Retinal pigment epithelial cell (primary cell): Measurements from ENCODE around the gene ING3.
A peak's percentile ranks its signal among the peaks of the same experiment; 100 is the strongest.

ENCODE experiments used
- DNase-seq: peaks from one replicate; pipeline ENCODE4 v3.0.0-alpha.2; 2010; ENCODE audit warnings: low read depth
- H3K4me3 ChIP-seq: 2 replicates; pipeline ENCODE4 v1.5.1; 2011; ENCODE audit warnings: mild to moderate bottlenecking, low read length, control low read depth, moderate library complexity
- CTCF ChIP-seq: conservative IDR thresholded peaks from 2 replicates; pipeline ENCODE4 v1.5.1; 2011; ENCODE audit warnings: low read depth, low read length, control low read depth, inconsistent platforms

The ING3 gene

DNA sequence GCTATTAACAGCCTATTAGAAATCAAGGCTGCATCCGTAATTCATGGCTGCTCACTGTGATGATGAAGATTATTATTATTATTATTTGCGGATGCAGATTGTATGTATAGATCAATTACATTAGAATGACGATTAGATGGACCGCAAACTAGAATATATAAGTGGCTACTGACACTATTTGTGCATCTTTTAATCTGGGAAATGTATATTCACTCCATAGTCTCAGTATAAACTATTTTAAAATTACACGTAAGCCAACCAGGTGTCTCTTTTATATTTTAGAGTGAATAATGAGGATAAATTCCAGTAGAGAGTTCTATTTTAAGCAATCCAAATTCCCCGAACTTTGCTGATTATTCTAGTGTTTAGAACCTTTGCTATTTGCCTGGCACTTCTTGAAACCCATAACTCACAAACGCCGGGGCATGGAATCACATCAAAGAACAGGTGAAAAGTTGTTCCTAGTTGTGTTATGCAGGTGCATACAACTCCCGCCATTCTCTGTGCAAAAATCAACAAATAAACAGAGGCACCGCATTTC, 509 bp upstream of the ING3 start:
- peak overlapping the region; percentile 83 for H3K4me3 ChIP-seq
- no peak for TF ChIP-seq CTCF
- DNase-seq: no peak

GRCh38 chr7:120951309-120951699, 727 bp downstream of the ING3 start:
- no peak for TF ChIP-seq CTCF
- peak overlapping the region; percentile 79 for H3K4me3 ChIP-seq
- no peak for DNase-seq

GRCh38 chr7:120951826-120952225, 1.2 kb downstream of the ING3 start:
- TF ChIP-seq CTCF: no peak
- DNase-seq: no peak
- peak overlapping the region; percentile 79 for H3K4me3 ChIP-seq

GRCh38 chr7:120955577-120956149, 5.1 kb downstream of the ING3 start:
- TF ChIP-seq CTCF: no peak
- DNase-seq: no peak
- no peak overlapping the region for H3K4me3 ChIP-seq

DNA sequence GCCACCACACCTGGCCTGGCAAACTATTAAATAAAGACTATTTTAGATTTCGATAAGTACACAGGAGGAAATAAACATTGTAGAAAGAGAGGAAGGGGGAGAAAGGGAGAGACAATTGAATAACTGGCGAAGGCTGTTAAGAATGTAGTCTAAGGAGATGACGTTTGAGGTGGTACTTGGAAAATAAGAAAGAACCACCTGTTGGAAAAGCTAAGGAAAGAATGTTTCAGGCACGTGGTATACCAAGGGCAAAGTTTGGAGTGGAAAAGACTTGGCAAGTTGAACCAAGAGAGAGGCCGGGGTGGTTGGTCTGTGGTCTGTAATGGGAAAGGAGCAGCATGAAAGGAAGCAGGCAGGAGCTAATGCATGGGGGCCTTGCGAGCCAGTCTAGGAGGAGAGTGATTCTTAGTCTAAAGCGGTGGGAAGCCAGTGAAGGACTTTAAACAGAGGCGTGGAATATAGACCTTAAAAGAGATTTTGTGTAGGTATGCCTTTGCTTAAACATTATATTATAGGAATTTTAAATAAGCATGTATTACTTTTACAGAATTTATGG, 9.4 kb downstream of the ING3 start:
- no peak for DNase-seq
- H3K4me3 ChIP-seq: no peak overlapping the region
- no peak for TF ChIP-seq CTCF

- H3K4me3 ChIP-seq: no peak overlapping the region
- no peak for TF ChIP-seq CTCF
- no peak for DNase-seq
Observed at GRCh38 chr7:120960714-120961113, 10.1 kb downstream of the ING3 start.

DNA sequence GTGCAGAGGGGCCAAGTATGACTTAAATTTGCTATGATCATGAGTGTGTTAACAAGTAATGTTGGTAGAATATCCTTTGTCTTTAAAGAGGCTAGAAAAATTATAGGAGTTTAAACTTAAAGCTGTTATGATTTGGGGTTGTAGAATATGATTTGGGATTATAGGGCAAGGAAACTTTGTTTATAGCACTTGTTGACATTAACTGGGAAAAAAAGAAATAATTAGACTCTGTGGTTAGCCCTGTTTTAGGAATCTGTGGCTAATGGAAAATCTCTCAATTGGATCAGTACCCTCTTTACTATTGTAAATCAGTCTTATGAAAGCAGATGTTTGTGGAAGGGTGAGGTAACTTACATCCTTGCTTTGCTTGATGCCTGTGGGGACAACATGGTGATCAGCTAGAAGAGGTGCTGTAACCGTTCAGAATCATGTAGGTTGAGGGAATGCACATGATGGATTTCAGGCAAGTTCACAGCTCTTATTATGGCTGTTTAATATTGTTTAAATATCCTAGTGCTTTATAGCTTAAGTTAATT, 11.1 kb downstream of the ING3 start:
- TF ChIP-seq CTCF: no peak
- no peak for DNase-seq
- H3K4me3 ChIP-seq: no peak overlapping the region
